GM23338 (cell line): ENCODE measurements around the gene NUP214.

ENCODE experiments used
- CTCF ChIP-seq, 2 experiments: fragments of 200-600 bp in 1 of 2; sonication (generic) in 1 of 2; conservative IDR thresholded peaks; 2 replicates each; pipeline versions ENCODE4 v1.5.1 to v1.6.1; 2016 to 2017; ENCODE audit warnings: antibody characterized with exemption in 2 of 2, low read depth in 2 of 2, mild to moderate bottlenecking in 2 of 2, moderate library complexity in 1 of 2
- EZH2 ChIP-seq: fragments of 200-600 bp; sonication (generic); IDR thresholded peaks from one replicate; pipeline ENCODE4 v1.8.0; 2017; ENCODE audit warnings: antibody characterized with exemption, mild to moderate bottlenecking, low read depth; ENCODE audit not compliant: unreplicated experiment
- REST ChIP-seq: IDR thresholded peaks from one replicate; pipeline ENCODE4 v1.6.1; 2018; ENCODE audit warnings: antibody characterized with exemption; ENCODE audit not compliant: unreplicated experiment

GRCh38 chr9:131145245-131145644 lies 19.9 kb downstream of the NUP214 start:
- no peak for TF ChIP-seq REST
- TF ChIP-seq CTCF (conservative IDR thresholded peaks at IDR 0.05; ENCODE audit: low read depth in 2 of 2), result no peak
- TF ChIP-seq EZH2, result no peak
